Esophagus squamous epithelium (tissue), 4 donors: ENCODE data around the gene CAPN2.

Experiments used
- CTCF ChIP-seq, 6 experiments: fragments of 450-650 bp in 4 of 6; fragments of 200-600 bp in 2 of 6; sonication (generic) in 2 of 6; IDR thresholded peaks; one replicate each; pipeline ENCODE4 v1.5.1; 2016 to 2019; ENCODE audit warnings: antibody characterized with exemption in 6 of 6, mild to moderate bottlenecking in 4 of 6, moderate library complexity in 4 of 6
- POLR2A ChIP-seq, 4 donors: fragments of 450-650 bp; IDR thresholded peaks; one replicate each; pipeline ENCODE4 v1.6.1; 2017; ENCODE audit warnings: antibody characterized with exemption in 4 of 4, mild to moderate bottlenecking in 4 of 4, moderate library complexity in 3 of 4

- TF ChIP-seq CTCF (IDR thresholded peaks at IDR 0.05) (no peak), POLR2A (IDR thresholded peaks at IDR 0.05) (no peak)
Measured at GRCh38 chr1:223729906-223730305, 17.6 kb downstream of the CAPN2 start.
